ENCODE measurements around the gene SIK3.
"Not testable (repeated sequence)": the region's sequence is repeated elsewhere in the genome, so short reads cannot be mapped to it uniquely, and the experiment has no call there.

SIK3 gene

DNA sequence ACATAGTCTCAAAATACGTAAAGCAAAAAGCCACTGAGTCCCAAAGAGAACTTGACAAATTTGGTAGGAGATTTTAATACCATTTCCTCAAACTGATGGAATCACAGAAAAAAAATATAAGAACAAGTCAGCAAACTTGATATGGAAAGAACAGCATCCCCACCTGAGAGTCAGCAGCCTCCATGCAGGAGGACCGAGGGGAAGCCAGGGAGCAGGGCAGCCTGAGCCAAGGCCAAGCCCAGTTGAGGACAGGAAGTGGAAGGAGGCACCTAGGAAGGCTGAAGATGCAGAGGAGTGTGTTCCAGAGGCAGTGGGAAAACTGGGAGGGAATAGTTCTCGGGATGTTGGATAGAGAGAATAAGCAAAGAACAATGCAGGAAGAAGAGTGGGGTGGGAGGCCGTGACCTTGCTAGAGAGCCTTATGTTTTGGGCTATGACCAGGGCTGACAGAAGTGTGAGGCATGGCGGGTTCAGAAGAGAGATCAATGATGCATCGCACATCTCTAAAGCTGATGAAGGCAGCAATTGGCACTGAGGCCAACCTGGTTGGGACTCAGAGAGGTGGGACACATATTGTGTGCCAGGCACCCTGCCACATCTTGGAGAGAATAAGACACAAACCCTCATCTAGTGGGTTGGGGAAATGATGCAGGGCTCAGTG lies 290.5 kb downstream of the SIK3 start:
- no peaks in the 10 kb centered on the region for H3K36me3 ChIP-seq (ENCODE audit: control insufficient read depth, insufficient read depth, low read length)
- DNase-seq (ENCODE audit: extremely low read depth, insufficient read length) = no peak

DNA sequence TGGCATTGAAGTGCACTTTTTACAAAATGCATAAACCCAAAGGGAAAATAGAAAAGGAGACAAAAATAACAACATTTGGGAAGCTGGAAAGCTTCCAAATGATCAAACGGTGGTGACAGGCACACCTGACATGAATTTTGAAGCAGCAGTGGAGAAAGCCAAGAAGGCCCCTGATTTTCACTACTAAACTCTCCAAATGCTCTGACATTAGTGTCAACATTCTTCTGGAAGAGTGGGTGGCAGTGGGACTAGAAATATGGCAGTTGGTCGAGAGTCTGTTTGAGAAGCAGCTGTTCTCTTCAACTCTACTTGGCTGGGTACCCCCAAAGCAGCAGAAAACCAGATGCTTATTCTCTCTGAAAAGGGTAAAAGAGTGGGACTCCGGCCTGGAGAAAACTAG lies 294.2 kb downstream of the SIK3 start:
- TF ChIP-seq, protein P1, sequence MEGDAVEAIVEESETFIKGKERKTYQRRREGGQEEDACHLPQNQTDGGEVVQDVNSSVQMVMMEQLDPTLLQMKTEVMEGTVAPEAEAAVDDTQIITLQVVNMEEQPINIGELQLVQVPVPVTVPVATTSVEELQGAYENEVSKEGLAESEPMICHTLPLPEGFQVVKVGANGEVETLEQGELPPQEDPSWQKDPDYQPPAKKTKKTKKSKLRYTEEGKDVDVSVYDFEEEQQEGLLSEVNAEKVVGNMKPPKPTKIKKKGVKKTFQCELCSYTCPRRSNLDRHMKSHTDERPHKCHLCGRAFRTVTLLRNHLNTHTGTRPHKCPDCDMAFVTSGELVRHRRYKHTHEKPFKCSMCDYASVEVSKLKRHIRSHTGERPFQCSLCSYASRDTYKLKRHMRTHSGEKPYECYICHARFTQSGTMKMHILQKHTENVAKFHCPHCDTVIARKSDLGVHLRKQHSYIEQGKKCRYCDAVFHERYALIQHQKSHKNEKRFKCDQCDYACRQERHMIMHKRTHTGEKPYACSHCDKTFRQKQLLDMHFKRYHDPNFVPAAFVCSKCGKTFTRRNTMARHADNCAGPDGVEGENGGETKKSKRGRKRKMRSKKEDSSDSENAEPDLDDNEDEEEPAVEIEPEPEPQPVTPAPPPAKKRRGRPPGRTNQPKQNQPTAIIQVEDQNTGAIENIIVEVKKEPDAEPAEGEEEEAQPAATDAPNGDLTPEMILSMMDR (IDR thresholded peaks at IDR 0.05; ENCODE audit: insufficient read depth, low read length, poor library complexity, severe bottlenecking) = no peak
- H3K4me3 ChIP-seq (replicated peaks; ENCODE audit: low read depth, low read length) = no peak overlapping the region
- H3K27me3 ChIP-seq (replicated peaks; ENCODE audit: control insufficient read depth, insufficient read depth, low read length) = no peaks in the 10 kb centered on the region
- DNase-seq (ENCODE audit: extremely low read depth, insufficient read length) = no peak
- H3K36me3 ChIP-seq (ENCODE audit: control insufficient read depth, insufficient read depth, low read length) = no peaks in the 10 kb centered on the region

More for the DNA sequence above, 290.5 kb downstream of the SIK3 start:
- H3K4me3 ChIP-seq (replicated peaks; ENCODE audit: low read depth, low read length) = no peak overlapping the region
- TF ChIP-seq, protein P1 (IDR thresholded peaks at IDR 0.05; ENCODE audit: insufficient read depth, low read length, poor library complexity, severe bottlenecking) = no peak
- H3K27me3 ChIP-seq (replicated peaks; ENCODE audit: control insufficient read depth, insufficient read depth, low read length) = no peaks in the 10 kb centered on the region

DNA sequence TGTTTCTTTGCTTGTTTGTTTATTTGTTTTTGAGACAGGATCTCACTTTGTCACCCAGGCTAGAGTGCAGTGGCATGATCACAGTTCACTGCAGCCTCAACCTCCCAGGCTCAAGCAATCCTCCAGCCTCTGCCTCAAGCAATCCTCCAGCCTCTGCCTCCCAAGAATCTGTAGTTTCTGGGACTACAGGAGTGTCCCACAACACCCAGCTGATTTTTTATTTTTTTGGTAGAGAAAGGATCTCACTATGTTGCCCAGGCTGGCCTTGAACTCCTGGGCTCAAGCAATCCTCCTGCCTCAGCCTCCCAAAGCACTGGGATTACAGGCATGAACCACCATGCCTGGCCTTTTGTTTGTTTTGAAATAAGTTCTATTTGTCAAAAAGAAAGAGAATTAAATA lies 296.6 kb downstream of the SIK3 start:
- H3K36me3 ChIP-seq (ENCODE audit: control insufficient read depth, insufficient read depth, low read length); H3K27me3 ChIP-seq (replicated peaks; ENCODE audit: control insufficient read depth, insufficient read depth, low read length); H3K4me3 ChIP-seq (replicated peaks; ENCODE audit: low read depth, low read length); DNase-seq (ENCODE audit: extremely low read depth, insufficient read length): not testable (repeated sequence)

DNA sequence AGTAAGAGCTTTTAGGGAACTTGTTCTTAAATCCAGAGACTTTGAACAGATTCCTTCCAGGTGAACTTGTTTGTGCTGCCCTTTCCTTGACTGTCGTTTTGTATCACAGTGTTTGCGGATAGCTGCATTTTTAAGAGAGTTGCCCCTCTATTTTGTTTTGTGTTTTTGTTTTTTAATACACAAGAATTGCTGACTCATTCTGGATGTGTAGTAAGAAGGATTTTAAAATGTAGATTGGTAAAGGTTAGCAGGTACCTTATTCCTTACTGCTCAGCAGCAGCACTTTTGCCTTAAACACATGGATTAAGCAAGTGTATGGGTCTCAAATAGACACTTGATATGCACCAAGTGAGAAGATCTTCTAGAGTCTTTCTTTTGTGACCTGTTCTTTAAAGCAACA lies 297.6 kb downstream of the SIK3 start:
- H3K27me3 ChIP-seq (replicated peaks; ENCODE audit: control insufficient read depth, insufficient read depth, low read length) = no peaks in the 10 kb centered on the region
- no peaks in the 10 kb centered on the region for H3K36me3 ChIP-seq (ENCODE audit: control insufficient read depth, insufficient read depth, low read length)
- H3K4me3 ChIP-seq (replicated peaks; ENCODE audit: low read depth, low read length) = no peak overlapping the region
- TF ChIP-seq, protein P1 (IDR thresholded peaks at IDR 0.05; ENCODE audit: insufficient read depth, low read length, poor library complexity, severe bottlenecking) = no peak
- DNase-seq (ENCODE audit: extremely low read depth, insufficient read length) = no peak

DNA sequence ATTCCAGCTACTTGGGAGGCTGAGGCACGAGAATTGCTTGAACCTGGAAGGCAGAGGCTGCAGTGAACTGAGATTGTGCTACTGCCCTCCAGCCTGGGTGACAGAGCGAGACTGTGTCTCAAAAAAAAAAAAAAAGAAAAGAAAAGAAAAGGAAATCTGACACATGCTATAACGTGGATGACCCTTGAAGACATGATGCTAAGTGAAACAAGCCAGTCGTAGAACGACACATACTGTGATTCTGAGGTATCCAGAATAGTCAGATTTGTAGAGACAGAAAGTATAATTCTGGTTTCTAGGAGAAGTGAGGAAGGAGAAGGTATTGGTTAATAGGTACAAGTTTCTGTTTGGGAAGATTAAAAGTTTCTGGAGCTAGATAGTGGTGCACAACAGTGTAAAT lies 299.9 kb downstream of the SIK3 start:
- Histone ChIP-seq H3K27me3 (replicated peaks; ENCODE audit: control insufficient read depth, insufficient read depth, low read length) (no peaks in the 10 kb centered on the region), H3K36me3 (ENCODE audit: control insufficient read depth, insufficient read depth, low read length) (no peaks in the 10 kb centered on the region), H3K4me3 (replicated peaks; ENCODE audit: low read depth, low read length) (no peak overlapping the region)
- TF ChIP-seq, protein P1 (IDR thresholded peaks at IDR 0.05; ENCODE audit: insufficient read depth, low read length, poor library complexity, severe bottlenecking) = no peak
- DNase-seq (ENCODE audit: extremely low read depth, insufficient read length) = no peak

DNA sequence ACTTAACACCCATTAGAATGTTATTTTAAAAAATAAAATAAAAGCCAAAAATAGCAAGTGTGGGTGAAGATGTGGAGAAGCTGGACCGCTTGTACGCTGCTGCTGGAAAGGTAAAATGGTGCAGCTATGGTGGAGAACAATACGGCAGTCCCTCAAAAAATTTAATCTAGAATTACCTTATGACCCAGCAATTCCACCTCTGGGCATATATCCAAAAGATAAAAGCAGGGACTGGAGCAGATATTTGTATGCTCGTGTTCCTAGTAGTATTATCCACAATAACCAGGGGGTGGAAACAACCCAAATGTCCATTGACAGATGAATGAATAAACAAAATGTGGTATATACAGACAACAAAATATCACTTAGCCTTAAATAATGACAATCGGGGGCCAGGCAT lies 300.4 kb downstream of the SIK3 start:
- no peaks in the 10 kb centered on the region for H3K36me3 ChIP-seq (ENCODE audit: control insufficient read depth, insufficient read depth, low read length)
- no peaks in the 10 kb centered on the region for H3K27me3 ChIP-seq (replicated peaks; ENCODE audit: control insufficient read depth, insufficient read depth, low read length)
- TF ChIP-seq, protein P1 (IDR thresholded peaks at IDR 0.05; ENCODE audit: insufficient read depth, low read length, poor library complexity, severe bottlenecking) = no peak
- DNase-seq (ENCODE audit: extremely low read depth, insufficient read length) = no peak
- no peak overlapping the region for H3K4me3 ChIP-seq (replicated peaks; ENCODE audit: low read depth, low read length)
